GM12875 (cell line): ENCODE results near the gene KLHL3.

Experiments
- H3K4me3 ChIP-seq: one replicate; pipeline ENCODE4 v1.5.1; 2011; ENCODE audit warnings: low read depth, low read length, control low read depth
- TF ChIP-seq, protein P1 (sequence below): IDR thresholded peaks from 2 replicates; pipeline ENCODE4 v1.5.1; 2011; ENCODE audit warnings: low read depth, mild to moderate bottlenecking, control low read depth, inconsistent platforms, low read length, moderate library complexity, borderline replicate concordance; ENCODE audit not compliant: insufficient read depth

Gene KLHL3

DNA sequence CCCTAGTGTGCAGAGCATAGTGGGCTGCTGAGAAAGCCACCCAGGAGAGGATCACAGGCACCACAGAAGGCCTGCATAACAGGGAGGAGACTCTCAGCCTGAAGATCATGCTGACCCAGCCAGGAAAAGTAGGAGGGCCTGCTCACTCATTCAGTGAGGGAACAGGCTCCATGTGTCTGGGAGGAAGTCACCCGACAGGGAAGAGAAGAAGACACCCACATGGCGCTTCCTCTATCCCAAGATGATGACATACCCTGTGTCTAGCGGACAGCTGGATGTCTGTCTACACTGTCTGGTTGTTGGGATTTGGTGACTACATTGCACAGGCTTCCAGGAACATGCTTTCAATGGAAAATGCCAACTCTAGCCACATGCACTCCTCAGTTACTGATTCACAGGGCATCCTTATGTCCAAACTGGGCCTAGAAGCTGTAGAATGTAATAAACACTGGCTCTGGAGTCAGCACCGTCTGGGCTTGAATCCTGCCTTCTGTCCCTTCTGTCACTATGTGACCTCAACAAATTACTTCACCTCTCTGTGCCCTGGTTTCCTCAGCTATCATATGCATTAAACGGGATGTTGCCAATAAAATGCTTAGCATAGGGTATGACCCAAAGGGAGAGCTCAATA is 47.6 kb downstream of the KLHL3 start:
- no peak overlapping the region for H3K4me3 ChIP-seq
- TF ChIP-seq, protein P1, sequence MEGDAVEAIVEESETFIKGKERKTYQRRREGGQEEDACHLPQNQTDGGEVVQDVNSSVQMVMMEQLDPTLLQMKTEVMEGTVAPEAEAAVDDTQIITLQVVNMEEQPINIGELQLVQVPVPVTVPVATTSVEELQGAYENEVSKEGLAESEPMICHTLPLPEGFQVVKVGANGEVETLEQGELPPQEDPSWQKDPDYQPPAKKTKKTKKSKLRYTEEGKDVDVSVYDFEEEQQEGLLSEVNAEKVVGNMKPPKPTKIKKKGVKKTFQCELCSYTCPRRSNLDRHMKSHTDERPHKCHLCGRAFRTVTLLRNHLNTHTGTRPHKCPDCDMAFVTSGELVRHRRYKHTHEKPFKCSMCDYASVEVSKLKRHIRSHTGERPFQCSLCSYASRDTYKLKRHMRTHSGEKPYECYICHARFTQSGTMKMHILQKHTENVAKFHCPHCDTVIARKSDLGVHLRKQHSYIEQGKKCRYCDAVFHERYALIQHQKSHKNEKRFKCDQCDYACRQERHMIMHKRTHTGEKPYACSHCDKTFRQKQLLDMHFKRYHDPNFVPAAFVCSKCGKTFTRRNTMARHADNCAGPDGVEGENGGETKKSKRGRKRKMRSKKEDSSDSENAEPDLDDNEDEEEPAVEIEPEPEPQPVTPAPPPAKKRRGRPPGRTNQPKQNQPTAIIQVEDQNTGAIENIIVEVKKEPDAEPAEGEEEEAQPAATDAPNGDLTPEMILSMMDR = no peak

DNA sequence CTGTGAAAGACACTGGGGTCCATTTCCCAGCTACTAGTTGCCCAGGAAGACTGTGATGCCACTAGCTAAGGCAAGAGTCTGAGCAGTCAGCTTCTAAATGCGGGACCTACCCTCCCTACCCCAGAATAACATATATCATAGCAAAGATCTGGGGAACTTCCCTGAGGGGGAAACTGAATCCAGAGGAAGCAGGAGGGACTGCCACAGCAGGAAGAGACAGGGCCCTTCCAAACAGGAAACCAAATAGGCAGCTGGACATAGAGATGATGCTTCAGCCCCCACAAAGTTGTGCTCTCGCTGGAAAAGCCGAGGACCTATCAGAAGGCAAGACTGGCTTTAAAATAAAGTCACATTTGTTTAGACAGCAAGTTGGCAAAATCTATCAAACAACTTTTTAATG is 51.1 kb downstream of the KLHL3 start:
- no peak overlapping the region for H3K4me3 ChIP-seq
- TF ChIP-seq, protein P1 = no peak

DNA sequence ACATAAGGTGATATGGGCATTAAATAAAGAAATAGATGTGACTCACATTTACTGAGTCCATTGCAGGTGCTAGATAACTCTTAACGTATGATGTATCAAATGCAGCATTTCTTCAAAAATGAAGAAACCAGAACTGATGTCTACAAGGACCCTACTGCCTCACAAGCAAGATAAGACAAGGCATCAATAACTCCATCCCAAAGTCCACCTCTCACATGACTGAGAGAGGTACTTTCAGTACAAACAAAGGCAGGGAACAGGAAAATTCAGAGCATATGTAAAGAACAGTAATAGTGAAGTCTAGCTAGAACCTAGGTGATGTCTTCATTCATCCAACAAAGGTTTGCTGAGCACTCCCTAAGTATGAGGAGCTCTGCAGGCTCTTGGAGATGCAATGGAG is 54.7 kb downstream of the KLHL3 start:
- no peak overlapping the region for H3K4me3 ChIP-seq
- TF ChIP-seq, protein P1 = no peak

DNA sequence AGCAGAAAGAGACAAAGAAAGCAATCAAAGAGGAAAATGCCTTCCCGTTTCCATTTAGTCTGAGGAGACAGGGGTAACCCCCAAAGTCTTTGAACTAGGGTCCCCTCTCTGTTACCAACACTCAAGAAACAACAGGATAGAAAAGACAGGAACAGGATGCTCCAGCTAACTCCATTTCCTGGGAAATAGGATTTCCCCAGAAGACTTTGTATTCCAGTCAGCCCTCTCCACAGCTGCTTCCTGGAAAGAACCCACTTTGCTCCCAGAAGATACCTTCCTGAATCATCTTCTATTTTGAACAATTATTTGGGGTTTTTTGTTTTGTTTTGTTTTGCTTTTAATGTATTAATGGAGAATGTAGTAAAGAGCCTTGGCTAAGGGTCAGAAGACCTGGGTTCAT is 56.0 kb downstream of the KLHL3 start:
- TF ChIP-seq, protein P1 = no peak
- H3K4me3 ChIP-seq = no peak overlapping the region

DNA sequence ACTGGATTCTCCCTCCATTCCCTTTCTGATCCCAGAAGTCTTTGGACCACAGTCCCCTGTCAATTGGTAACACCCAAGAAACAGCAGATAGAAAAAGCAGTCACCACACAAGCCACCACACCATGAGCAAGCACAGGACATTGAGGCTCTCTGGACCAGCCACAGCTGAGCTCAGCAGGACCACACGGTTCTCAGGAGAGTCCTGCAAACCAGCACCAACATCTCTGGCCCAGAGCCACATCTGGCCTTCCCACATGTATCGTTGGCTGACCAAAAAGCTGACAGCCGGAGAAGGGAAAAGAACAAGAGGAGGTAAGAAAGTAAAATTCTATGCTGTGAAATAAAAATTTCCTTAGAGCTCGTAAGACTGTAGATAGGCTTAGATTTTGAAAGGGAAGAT is 56.7 kb downstream of the KLHL3 start:
- TF ChIP-seq, protein P1 = no peak
- no peak overlapping the region for H3K4me3 ChIP-seq

DNA sequence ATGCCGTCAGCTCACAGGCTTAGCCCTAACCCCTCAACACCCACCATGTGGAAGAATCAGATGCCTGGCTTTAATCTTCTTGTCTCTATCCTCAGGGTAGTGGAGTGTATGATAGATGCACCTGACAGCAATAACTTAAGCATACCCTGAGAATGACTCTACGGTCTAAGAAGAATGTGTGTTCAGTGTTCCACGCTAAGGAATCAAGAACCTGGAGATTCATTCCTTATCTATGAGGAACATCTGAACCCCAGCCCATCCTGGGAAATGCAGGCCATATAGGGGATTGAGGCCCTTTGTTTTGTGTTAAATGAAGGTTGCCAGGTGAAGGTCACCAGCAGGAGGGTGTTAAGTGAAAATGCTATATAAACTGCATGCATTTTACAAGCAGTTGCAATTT is 63.0 kb downstream of the KLHL3 start:
- H3K4me3 ChIP-seq = no peak overlapping the region
- TF ChIP-seq, protein P1 = no peak

DNA sequence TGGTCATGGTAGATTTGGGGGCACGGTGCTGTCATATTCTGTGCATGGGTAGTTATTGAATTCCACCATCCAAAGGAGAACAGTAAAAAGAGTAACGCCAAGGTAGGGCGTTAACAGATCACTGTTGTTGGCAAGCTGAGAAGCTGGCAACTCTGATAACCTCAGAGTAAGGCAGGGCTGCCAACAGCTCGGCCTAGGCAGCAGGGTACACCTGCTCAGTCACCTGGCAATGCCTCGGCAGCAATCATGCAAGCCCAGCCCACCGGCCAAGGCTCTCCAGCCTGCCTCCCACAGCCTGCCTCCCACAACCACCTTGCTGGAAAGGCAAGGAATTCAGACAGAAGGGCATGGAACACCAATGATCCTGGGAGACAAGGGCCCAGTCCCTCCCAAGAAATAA is 63.9 kb downstream of the KLHL3 start:
- TF ChIP-seq, protein P1 = no peak
- no peak overlapping the region for H3K4me3 ChIP-seq
